Stimulated activated memory B cell treated with anti-CD40 and anti-IgM and Interleukin-4, amounts not matched to agents 10 μg/mL and 1 μg/mL and 100 μg/mL, for 72 hours (primary cell): Measurements from ENCODE around the gene RFNG.

Experiments used
- ATAC-seq: fragments of 150-1000 bp; cut with Tn5 transposase; 2 replicates; pipeline ENCODE4 v1.10.0; 2021
- H3K27ac Mint-ChIP-seq: one replicate; pipeline ENCODE4 v1.8.0; 2022; ENCODE audit warnings: mild to moderate bottlenecking, mixed read lengths
- H3K27me3 Mint-ChIP-seq: one replicate; pipeline ENCODE4 v1.8.0; 2022; ENCODE audit warnings: mixed read lengths
- H3K36me3 Mint-ChIP-seq: one replicate; pipeline ENCODE4 v1.8.0; 2022; ENCODE audit warnings: mixed read lengths
- H3K4me1 Mint-ChIP-seq: one replicate; pipeline ENCODE4 v1.8.0; 2022; ENCODE audit warnings: mixed read lengths
- H3K4me3 Mint-ChIP-seq: one replicate; pipeline ENCODE4 v1.8.0; 2022; ENCODE audit warnings: mild to moderate bottlenecking, moderate library complexity, mixed read lengths
- H3K9me3 Mint-ChIP-seq: one replicate; pipeline ENCODE4 v1.8.0; 2022; ENCODE audit warnings: mixed read lengths

RFNG gene

DNA sequence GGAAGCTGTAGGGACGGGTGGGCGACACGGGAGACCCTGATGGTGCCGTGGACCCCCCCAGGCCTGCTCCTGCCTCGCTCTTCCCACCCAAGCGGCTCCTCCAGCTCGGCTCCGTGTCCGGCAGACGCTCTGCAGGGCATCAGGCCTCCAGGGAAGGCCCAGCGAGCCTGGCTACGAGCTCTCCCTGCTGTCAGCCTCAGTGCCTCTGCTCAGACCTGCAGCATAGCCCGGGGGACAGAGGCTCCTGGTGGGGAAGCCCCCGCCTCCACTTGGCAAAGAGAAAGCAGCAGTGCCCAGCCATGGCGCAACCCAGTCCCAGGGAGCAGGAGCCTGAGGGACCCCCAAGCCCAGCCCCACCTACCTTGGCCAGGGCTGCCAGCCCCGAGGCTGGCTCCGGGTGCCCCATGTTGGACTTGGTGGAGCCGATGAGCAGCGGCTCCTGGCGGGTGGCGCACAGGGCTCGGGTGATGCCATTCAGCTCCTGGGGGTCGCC, 40.5 kb upstream of the RFNG start:
- Mint-ChIP-seq H3K36me3 (peaks cover 21% of the 10 kb centered on the region), H3K9me3 (no peaks in the 10 kb centered on the region), H3K4me3 (no peak overlapping the region), H3K4me1 (peaks cover 13% of the 10 kb centered on the region), H3K27me3 (no peaks in the 10 kb centered on the region), H3K27ac (no peak overlapping the region)
- no peak for ATAC-seq

DNA sequence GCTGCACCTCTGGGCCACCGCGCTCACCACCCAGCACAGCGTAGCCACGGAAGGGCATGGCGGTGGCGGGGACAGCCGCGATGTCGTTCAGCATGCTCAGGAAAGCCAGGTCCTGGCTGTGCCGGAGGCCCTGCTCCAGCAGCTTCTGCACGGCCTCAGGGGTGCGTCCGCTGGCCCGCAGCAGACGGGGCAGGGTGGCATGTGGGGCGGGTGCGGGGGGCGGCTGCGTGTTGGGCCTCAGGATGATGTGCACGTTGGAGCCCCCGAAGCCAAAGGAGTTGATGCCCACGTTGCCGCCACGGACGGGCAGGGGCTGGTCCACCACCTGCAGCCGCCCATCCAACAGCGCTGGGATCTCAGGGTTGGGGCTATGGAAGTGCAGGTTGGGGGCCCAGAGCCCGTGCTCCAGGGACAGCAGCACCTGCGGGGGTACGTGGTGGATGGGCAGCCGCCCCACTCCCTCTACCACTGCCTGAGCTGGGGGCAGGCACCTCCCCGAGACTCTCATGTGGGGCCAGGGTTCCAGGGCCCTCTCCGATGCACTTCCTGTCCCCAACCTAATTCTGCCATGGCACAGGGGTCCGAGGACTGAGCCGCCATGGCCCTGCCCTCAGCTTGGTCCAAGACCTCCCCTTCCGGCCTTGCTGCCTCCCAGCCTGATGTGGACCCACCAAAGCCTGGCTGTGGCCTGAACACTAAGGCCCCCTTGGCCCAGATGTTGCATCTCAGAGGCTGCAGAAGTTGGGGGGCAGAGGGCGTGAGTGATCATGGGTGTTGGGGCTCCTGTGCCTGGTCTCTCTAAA, 39.9 kb upstream of the RFNG start:
- Mint-ChIP-seq H3K27me3 (no peaks in the 10 kb centered on the region), H3K36me3 (peaks cover 21% of the 10 kb centered on the region), H3K27ac (no peak overlapping the region), H3K9me3 (no peaks in the 10 kb centered on the region), H3K4me3 (no peak overlapping the region), H3K4me1 (peaks cover 8% of the 10 kb centered on the region)
- no peak for ATAC-seq

DNA sequence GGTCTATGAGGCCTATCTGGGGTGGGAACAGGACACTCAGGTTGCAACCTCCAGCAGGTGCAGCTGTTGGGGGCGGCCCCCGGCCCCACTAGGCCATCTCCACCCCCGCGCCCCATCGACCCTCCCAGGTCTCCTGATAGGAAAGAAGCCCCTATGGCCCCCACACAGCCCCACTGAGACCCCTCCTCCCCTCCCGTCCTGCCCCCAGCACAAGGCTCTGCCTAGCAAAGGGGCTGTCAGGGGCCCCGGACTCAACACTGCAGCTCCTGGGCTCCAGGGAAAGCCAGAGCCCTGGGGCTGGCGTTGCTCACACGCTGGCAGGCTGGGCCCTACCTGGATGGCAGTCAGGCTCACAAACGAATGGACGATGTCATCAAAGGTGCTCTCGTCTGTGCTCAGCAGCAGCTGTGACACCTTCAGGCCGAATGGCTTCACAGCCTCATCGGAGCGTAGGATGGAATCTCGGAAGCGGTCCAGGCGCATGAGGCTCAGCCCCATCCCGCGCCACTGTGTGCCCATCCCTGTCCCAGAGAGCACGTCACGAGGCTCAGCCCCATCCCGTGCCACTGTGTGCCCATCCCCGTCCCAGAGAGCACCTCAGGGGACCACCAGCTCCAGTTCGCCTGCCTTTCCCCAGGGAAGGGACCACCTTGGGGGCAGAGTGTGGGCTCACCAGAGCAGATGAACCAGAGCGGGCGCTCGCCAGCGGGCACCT, 39.1 kb upstream of the RFNG start:
- ATAC-seq = no peak
- peaks cover under 1% of the 10 kb centered on the region for H3K4me1 Mint-ChIP-seq
- no peak overlapping the region for H3K27ac Mint-ChIP-seq
- no peak overlapping the region for H3K4me3 Mint-ChIP-seq
- no peaks in the 10 kb centered on the region for H3K27me3 Mint-ChIP-seq
- no peaks in the 10 kb centered on the region for H3K9me3 Mint-ChIP-seq
- peaks cover 21% of the 10 kb centered on the region for H3K36me3 Mint-ChIP-seq

DNA sequence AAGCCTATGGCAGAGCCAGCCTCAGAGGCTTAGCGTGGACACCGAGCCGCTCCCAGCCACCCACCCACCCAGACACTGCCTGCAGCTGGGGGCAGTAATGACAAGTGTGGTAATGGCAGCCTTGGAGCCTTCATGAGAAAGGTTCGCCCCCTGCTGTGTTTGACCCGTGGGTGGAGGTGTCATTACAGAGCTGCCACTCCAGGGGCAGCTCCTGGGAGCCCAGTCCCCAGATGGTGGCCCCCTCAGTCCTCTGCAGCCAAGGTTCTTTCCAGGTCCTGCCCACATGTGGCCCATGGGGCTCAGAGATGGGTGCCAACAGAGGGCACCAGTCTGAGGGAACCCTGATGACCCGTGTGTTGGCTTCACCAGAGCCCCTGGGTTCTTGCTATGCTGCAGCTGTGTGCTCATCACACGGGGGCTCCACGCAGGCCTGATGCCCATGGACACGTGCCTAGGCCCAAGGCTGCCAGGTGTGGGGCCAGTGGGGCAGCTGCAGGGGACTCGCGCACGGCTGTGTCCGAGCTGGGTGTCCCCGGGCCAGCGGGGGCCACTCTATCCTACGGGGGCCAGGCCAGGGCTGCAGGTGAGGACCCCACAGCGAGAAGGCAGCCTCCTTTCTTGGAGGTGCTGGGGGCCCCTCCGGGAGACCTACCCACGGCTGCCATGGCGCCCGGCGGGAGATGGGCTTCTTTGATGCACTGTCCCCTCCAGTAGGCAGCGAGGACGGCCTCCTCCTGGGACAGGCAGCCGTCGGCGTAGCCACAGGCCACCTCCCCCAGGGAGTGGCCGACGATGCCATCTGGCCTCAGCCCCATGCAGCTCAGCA, 38.3 kb upstream of the RFNG start:
- Mint-ChIP-seq H3K36me3 (peaks cover 24% of the 10 kb centered on the region), H3K27me3 (no peaks in the 10 kb centered on the region), H3K4me3 (no peak overlapping the region), H3K27ac (no peak overlapping the region), H3K4me1 (no peaks in the 10 kb centered on the region), H3K9me3 (no peaks in the 10 kb centered on the region)
- ATAC-seq = no peak

DNA sequence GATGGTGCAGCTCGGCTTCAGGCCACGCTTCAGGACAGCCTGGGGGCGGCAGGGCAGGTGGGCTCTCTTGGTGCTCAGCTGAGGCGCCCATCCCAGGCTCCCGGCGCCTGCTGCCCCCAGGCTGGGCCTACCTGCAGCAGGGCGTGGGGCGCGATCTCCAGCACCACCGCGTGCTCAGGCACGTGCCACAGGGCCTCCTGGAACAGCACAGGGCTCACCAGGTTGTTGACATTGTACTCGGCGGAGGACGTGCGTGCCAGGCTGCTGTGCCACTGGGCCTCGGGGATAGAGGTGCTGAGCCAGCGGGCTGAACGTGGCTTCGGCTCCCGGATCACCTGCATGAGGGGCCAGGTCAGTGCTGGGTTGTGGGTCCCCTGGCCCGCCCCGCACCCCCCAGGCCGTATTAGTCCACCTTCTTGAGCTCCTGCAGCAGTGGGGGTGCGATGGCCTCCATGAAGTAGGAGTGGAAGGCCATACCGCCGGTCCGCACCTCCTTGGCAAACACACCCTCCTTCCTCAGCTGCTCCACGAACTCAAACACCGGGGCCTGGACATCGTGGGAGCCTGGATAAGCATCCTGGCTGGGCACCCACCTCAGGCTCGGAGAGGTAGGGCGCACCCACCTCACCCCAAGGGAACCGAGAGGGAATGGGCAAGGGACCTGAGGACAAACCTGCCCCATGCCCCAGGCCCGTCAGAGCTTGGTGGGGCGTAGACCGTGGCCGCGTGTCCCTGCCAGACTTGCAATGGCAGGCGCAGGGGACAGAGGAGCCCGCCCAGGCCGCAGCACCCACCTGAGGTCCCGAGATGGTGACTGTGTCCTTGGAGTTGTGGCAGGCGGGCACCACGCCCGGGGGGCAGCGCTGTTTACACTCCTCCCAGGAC, 37.5 kb upstream of the RFNG start:
- Mint-ChIP-seq H3K4me1 (no peaks in the 10 kb centered on the region), H3K9me3 (no peaks in the 10 kb centered on the region), H3K4me3 (no peak overlapping the region), H3K27ac (no peak overlapping the region), H3K36me3 (peaks cover 33% of the 10 kb centered on the region), H3K27me3 (no peaks in the 10 kb centered on the region)
- no peak for ATAC-seq

DNA sequence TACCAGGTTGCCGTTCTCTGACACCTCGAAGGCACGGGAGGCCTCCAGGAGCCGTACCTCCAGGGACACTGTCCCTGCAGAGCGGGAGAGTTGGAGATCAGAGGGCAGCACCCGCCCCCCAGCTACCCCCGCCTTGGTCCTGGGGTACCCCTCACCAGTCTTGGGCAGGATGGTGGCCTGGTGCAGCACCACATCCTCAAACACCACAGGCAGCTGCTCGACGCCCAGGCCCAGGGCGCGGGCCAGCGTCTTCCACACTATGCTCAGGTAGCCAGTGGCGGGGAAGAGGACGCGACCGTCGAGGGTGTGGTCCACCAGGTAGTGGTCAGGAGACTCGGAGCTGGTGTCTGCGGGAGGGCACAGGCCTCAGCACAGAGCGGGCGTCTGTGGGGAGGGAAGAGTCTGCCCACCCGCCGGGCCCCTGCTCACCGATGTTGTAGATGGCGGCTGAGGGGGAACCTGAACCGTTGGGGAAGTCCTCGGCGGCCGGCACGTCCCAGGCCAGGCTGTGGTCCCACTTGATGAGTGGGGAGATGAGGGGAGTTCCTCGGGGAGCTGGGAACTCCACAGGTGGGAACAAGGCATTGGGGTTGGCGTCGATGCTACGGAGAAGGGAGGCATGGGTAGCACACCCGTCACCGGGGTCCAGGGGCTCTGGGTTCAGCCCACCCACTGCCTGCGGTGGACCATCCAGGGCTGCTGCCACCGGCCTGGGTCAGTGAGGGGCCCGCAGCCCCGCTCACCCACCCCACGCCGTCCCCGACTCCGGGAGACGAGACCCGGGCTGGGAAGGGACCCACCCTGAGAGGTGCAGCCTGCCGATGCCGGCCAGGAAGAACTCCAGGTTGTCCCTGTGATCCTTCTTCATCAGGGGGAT, 36.6 kb upstream of the RFNG start:
- H3K4me3 Mint-ChIP-seq = no peak overlapping the region
- H3K27me3 Mint-ChIP-seq = no peaks in the 10 kb centered on the region
- no peaks in the 10 kb centered on the region for H3K4me1 Mint-ChIP-seq
- no peak for ATAC-seq
- no peaks in the 10 kb centered on the region for H3K9me3 Mint-ChIP-seq
- peaks cover 38% of the 10 kb centered on the region for H3K36me3 Mint-ChIP-seq
- H3K27ac Mint-ChIP-seq = no peak overlapping the region

DNA sequence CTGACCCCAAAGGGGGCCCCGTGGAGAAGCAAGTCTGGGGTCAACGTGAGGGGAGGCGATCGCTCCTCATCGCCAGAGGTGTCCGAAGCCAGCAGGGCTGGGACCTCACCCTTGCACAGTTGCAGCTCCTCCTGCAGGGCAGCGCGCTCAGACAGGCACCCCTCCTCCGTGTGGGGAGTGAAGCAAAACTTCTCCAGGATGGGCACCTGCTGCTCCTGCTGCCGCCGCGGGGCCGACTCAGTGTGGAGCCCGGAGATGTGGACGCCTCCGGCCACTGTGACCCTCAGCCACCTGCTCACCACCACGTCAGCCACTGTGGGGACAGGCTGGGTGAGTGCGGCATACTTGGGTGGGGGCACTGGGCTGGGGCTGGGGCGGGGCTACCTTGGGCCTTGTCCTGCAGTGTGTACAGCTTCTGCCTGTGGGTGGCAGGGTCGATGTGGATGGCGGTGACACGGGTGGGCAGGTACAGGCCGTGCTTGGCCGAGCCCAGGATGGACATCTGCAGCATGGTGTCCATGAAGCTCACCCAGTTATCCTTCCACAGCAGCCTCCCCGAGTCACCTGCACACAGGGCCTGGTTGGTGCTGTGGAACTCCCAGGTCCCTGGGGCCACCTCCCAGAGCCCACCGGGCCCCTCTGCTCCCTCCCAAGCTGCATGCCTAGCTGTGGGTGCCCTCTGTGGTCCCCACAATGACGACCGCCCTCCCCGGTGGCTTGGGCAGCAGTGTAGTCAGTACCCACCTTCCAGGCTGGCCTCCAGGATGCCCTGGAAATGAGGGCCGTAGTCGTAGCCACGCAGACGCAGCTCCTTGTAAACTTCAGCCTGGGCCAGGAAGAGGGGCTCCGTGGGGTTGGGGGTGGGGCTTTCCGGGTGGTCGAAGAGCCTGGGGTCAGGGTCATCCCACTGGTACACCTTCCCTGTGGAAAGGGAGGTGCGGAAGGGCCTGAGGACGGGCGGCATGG, 35.6 kb upstream of the RFNG start:
- no peaks in the 10 kb centered on the region for H3K4me1 Mint-ChIP-seq
- H3K36me3 Mint-ChIP-seq = peaks cover 43% of the 10 kb centered on the region
- no peak for ATAC-seq
- no peaks in the 10 kb centered on the region for H3K9me3 Mint-ChIP-seq
- no peak overlapping the region for H3K4me3 Mint-ChIP-seq
- H3K27me3 Mint-ChIP-seq = no peaks in the 10 kb centered on the region
- no peak overlapping the region for H3K27ac Mint-ChIP-seq

DNA sequence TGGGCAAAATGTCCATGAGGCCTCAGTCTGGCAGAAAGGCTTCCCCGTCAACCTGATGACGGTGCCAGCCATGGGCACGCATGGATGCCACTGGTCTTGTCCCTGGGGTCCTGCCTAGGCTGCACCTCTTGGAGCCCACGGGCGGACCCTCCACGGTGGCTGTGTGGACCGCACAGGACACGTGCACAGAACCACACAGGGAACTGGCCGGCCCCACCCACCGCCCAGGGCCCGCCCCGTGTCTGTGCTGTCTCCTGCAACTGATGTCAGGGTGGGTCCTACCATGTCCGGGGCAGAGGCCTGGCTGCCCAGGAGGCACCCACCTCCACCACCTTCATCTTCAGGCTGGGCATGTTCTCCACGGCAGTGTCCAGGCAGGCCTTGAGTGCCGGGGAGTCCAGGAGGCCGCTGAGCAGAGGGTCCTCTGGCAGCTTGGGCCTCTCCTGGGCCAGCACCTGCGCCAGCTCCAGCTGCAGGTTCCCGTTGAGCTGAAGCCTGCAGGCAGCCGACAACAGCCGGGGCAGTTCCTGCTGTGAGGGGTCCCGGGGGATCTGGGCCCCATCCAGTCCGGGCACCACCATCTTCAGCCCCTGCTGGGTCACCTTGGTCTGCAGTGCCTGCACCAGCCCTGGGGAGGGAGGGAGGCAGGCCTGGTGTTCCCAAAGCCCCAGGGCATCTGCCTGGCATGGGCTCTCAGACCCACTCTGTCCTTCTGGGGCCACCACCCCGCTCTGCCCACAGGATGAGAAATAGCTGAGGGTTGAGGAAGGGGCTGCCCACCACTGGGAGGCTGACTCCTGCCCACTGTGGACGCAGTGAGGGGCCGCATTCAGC, 34.5 kb upstream of the RFNG start:
- no peak overlapping the region for H3K27ac Mint-ChIP-seq

DNA sequence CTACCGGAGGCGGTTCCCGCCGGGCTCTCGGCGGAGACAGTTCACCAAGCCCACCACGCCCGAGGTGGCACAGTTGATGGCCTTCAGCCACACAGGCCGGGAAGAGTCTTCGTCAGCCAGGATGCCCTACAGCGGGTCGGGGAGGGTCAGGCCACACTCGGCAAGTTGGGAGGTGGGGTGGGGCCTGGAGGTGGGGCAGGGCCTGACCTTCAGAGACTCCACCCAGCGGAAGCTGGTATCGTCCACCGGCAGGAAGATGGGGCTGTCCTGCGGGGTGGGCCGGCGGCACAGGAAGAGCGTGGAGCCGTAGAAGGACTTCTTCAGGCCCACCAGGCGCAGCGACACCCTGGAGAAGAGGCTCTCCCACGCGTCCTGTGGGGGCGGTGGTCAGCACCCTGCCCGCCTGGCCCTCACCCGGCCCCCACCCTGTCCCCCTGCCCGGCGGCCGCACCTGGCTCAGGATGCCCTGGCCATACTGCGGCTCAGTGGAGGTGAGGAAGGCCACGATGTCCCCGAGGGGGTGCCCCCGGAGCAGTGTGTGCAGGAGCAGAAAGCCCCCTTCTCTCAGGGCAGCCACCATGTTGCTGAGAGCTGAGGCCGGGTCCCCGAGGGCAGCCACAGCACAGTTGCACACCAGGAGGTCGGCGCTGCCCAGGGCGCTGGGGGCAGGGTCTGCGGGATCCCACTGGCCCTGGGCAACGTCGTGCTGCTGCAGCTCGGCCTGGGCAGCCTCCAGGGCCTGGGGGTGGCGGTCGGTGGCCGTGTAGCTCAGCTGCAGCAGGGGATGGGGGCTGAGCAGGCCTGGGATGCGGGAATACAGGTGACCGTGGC, 33.6 kb upstream of the RFNG start:
- no peak for ATAC-seq
- no peak overlapping the region for H3K4me3 Mint-ChIP-seq
- no peaks in the 10 kb centered on the region for H3K4me1 Mint-ChIP-seq
- H3K36me3 Mint-ChIP-seq = peaks cover 47% of the 10 kb centered on the region
- H3K27ac Mint-ChIP-seq = no peak overlapping the region
- H3K9me3 Mint-ChIP-seq = no peaks in the 10 kb centered on the region
- no peaks in the 10 kb centered on the region for H3K27me3 Mint-ChIP-seq

More for the DNA sequence above, 34.5 kb upstream of the RFNG start:
- Mint-ChIP-seq H3K4me1 (no peaks in the 10 kb centered on the region), H3K27me3 (no peaks in the 10 kb centered on the region), H3K4me3 (no peak overlapping the region), H3K36me3 (peaks cover 38% of the 10 kb centered on the region), H3K9me3 (no peaks in the 10 kb centered on the region)
- ATAC-seq = no peak

DNA sequence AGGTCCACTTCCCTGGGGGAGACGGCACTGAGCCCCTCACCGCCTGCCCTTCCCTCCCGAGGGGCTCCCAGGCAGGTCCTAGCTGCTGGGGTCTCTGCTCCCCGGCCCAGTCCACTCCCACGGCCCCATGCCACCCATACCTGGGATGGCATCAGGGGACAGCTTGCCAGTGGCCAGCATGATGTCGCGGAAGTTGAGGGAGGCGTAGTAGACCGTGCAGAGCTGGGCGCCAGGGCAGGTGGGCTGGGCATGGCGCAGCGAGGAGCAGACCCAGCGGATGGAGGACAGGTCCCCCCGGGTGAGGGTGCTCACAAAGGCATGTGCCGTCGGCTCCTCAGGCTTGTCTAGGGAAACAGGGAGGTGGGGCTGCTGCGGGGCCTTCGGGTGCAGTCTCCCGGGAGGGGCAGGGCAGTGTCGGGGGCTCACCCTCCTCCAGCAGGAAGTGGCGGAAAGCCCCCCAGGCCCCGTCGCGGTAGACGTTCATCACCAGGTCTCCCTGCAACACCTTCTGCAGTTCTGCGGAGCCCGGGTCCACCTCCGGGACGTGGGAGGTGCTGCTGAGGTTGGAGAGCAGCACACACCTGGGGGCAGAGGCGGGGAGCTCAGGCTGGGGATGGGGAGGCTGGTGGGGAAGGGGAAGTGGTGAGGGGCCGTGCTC, 32.9 kb upstream of the RFNG start:
- no peak overlapping the region for H3K27ac Mint-ChIP-seq
- H3K9me3 Mint-ChIP-seq = no peaks in the 10 kb centered on the region
- no peak for ATAC-seq
- H3K4me1 Mint-ChIP-seq = no peaks in the 10 kb centered on the region
- H3K27me3 Mint-ChIP-seq = no peaks in the 10 kb centered on the region
- H3K4me3 Mint-ChIP-seq = no peak overlapping the region
- H3K36me3 Mint-ChIP-seq = peaks cover 55% of the 10 kb centered on the region
